Measurements from ENCODE around the gene SPRING1.
"Not testable (repeated sequence)": the region's sequence is repeated elsewhere in the genome, so short reads cannot be mapped to it uniquely, and the experiment has no call there.

The SPRING1 gene

GRCh38 chr12:116737774-116738657, at the start of gene SPRING1, which contains the start of gene RNFT2:
Gene SPRING1, minus strand, starts transcription at chr12:116738069. Its CDS starts 169 bp downstream, at chr12:116737900.
Gene RNFT2, plus strand, starts transcription at chr12:116738315. Its CDS starts 2,183 bp downstream, at chr12:116740498.
- peak; percentile 94 to 98 for DNase-seq

GRCh38 chr12:116784238-116784612, 46.4 kb upstream of the SPRING1 start:
- DNase-seq, result no peak

GRCh38 chr12:116783525-116784237, 45.8 kb upstream of the SPRING1 start:
- no peak for DNase-seq

GRCh38 chr12:116780942-116781341, 43.1 kb upstream of the SPRING1 start:
- no peak for DNase-seq

GRCh38 chr12:116779597-116779996, 41.7 kb upstream of the SPRING1 start:
- DNase-seq, result no peak

- no peak for DNase-seq
Measured at GRCh38 chr12:116777245-116777644, 39.4 kb upstream of the SPRING1 start.

GRCh38 chr12:116774020-116774419, 36.2 kb upstream of the SPRING1 start:
- no peak for DNase-seq

- peak in 1 of 2 experiments; percentile 26 for DNase-seq
Measured at GRCh38 chr12:116773276-116773731, 35.4 kb upstream of the SPRING1 start.

- DNase-seq, result peak in 1 of 2 experiments; percentile 17
Measured at GRCh38 chr12:116771651-116772050, 33.8 kb upstream of the SPRING1 start.

GRCh38 chr12:116766746-116767145, 28.9 kb upstream of the SPRING1 start:
- DNase-seq, result no peak

GRCh38 chr12:116766285-116766684, 28.4 kb upstream of the SPRING1 start:
- DNase-seq, result no peak

- no peak for DNase-seq
Measured at GRCh38 chr12:116765271-116765670, 27.4 kb upstream of the SPRING1 start.

- no peak for DNase-seq
Measured at GRCh38 chr12:116761499-116761898, 23.6 kb upstream of the SPRING1 start.

GRCh38 chr12:116760622-116761020, 22.8 kb upstream of the SPRING1 start:
- no peak for DNase-seq

GRCh38 chr12:116759783-116760621, 22.1 kb upstream of the SPRING1 start:
- DNase-seq, result no peak

GRCh38 chr12:116754783-116755182, 16.9 kb upstream of the SPRING1 start:
- not testable (repeated sequence) for DNase-seq

- DNase-seq, result not testable (repeated sequence)
Measured at GRCh38 chr12:116754097-116754496, 16.2 kb upstream of the SPRING1 start.

- no peak for DNase-seq
Measured at GRCh38 chr12:116750298-116750697, 12.4 kb upstream of the SPRING1 start.

GRCh38 chr12:116749884-116750283, 12.0 kb upstream of the SPRING1 start:
- DNase-seq, result no peak

GRCh38 chr12:116745554-116745953, 7.7 kb upstream of the SPRING1 start:
- DNase-seq, result no peak

- DNase-seq, result no peak
Measured at GRCh38 chr12:116744766-116745165, 6.9 kb upstream of the SPRING1 start.

- not testable (repeated sequence) for DNase-seq
Measured at GRCh38 chr12:116742787-116743186, 4.9 kb upstream of the SPRING1 start.

- DNase-seq, result no peak
Measured at GRCh38 chr12:116739381-116739887, 1.6 kb upstream of the SPRING1 start.

Data from SW 1271 (cell line).